GM21515 (cell line): Measurements from ENCODE around the gene KY.

Experiments
- ATAC-seq: cut with Tn5 transposase; IDR thresholded peaks from one replicate; pipeline ENCODE4 v1.9.1; 2021; ENCODE audit not compliant: unreplicated experiment

Gene KY, protein sequence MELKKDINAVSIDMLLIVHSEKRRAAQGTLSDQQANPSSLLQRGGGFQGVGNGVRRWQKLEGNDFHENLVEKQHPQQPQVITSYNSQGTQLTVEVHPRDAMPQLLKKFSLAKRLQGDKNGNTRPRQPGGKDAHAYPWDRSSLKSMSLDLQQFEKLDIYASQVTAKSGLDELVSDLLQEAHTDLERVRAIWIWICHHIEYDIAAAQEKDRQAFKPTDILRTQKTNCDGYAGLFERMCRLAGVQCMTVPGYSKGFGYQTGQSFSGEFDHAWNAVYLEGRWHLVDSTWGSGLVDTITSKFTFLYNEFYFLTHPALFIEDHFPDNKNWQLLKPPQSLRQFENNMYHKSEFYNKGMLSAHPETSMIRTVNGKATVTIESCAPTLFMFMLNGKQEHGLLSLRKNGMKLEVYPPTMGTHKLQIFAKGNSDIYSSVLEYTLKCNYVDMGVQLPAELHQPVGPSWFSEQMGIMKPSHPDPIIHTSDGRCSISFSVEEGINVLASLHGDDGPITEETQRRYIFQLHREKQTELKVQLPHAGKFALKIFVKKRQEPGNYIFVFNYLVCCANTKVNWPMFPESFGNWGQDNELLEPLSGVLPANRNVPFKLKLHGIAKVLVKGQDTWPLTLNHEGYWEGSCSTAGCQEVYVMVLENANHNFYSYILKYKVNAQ

GRCh38 chr3:134650431-134651346, at the start of gene KY:
Gene KY (minus strand): TSS chr3:134651022. CDS start chr3:134650960, 62 bp downstream.
- ATAC-seq = no peak

- no peak for ATAC-seq
Observed at GRCh38 chr3:134699721-134700120, 48.9 kb upstream of the KY start.

- no peak for ATAC-seq
Observed at GRCh38 chr3:134699141-134699711, 48.4 kb upstream of the KY start.

DNA sequence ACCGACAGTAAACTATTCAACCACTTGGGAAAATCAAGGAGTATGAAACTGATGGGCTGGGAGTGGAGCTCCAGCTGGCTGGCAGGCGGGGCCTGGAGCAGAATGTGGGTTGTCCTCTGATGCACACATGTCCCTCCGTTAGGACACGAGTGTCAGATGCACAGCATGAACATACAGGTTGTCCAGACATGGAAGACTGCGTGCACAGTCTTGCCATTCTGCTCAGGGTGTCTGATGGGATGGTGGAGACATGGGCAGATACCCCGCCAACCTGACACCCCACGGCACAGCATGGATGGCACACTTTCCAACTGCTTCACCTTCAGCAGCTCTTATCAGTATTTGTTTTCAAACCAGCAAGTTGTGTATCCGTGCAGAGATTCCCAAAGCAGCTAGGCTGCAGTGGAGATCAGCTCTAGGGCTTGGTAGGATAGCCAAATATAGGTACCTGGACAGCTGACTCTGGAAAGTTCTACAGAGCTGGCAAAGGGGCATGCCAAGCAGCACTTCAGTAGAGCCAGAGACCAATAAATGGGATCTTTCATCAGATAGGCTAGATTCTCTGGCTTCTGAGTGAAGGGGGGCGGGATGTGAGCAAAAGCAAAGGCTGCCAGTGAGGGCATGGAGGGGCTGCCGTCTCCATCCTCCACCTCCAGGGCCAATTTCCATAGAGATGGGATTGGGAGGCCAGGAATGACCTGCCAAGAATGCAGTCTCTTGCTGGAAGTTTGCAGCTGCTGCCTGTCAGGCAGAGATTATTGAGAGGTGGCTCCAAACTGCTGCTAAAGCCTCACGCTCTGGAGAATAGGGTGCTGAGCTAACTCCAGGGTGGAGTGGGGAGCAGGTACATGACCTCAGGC, 47.2 kb upstream of the KY start:
- no peak for ATAC-seq

GRCh38 chr3:134696155-134696554, 45.3 kb upstream of the KY start:
- ATAC-seq = no peak

DNA sequence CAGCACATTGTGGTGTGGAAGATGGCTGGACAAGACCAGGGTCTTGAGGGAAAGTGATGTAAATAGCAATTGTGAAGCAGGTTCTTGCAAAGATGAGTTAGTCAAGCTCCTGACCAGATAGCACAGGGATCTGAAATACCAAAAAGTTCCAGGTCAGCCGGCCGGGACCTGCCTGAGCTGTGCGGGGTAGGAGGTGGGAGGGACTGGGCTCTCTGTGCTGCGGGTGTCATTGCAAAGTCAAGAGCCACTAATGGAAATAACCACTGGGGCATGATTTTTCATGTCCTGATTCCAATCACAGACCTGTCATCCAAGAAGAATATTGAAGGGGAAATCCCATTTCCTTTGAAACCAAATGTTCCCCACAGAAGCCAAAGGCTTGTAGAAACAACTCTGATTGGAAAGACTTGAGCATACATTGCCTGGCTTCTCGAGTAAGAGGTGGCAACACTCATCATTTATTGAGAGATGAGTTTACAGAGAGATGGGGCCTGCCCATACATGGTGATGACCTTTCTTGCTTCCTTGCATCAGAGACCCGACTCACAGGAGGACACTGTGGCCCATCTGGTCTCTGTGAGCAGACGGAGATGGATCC, 44.2 kb upstream of the KY start:
- no peak for ATAC-seq

GRCh38 chr3:134694466-134694865, 43.6 kb upstream of the KY start:
- no peak for ATAC-seq

DNA sequence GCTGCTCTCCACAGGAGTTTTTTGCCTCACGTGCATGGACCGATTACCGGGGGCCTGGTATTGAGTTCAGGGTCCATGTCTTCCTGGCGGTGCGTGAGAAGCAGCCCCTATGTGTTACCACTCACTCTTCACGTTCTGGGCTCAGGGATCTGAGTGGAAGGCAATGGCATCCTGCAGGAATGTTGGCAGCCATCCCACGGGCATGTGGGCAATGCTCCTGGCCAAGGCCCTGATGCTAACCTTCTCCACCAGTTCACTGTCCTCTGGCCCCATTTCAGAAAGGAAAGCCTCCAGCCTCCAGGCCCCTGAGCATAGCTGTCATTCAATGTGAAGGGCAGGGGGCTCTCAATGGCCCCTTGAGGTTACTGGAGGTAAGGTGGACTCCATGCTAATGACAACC, 43.0 kb upstream of the KY start:
- no peak for ATAC-seq

- ATAC-seq = no peak
Observed at GRCh38 chr3:134693226-134693625, 42.4 kb upstream of the KY start.

DNA sequence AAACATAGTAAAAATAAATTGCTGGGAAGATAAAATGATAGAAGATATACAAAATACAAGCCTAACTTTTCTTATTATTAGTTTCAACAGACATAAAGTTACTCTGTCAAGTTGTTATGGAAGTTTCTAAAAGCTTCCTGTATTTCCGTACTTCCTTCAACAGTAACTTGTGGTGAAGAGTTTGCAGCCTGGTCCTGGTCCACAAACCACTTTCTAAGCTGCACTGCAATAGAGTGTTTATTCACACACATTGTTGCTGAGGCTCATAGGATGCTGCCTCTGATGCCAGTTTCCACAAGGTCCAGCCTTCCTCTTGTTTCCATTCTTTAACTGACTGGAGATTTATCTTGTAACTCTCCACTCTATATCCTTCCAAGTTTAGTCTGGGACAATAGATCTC, 39.4 kb upstream of the KY start:
- no peak for ATAC-seq

GRCh38 chr3:134687642-134688041, 36.8 kb upstream of the KY start:
- ATAC-seq = no peak

- ATAC-seq = no peak
Observed at GRCh38 chr3:134685929-134686802, 35.3 kb upstream of the KY start.

DNA sequence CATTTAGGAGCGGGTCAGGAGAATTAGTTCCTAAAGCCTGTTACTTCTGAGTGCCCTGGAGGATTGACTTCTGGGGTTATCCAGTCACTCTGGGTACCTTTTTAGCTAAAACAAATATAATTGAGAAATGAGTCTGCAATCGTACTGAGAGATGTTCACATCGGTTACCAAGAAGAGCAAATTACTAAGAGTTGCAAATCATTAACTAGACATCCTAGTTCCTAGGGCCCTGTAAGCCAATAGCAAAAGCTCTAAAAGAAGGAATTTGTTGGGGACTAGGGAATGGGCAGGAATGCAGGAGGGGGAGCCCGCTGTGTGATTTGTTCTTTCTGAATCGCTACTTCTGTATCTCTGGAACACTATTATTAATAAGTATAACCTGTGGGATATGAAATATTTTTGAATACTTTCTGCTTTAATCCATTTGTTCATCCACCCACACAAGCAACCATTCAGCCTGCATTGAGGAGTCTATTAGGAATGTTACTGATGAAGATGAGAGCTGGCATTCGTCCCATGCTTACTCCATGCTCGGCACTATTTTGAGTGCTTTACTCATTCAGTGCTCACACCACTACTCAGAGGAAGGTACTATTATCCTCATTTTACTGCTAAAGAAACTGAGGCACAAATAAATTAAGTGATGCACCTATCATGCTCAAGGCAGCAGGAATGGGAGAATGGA, 31.5 kb upstream of the KY start:
- no peak for ATAC-seq

DNA sequence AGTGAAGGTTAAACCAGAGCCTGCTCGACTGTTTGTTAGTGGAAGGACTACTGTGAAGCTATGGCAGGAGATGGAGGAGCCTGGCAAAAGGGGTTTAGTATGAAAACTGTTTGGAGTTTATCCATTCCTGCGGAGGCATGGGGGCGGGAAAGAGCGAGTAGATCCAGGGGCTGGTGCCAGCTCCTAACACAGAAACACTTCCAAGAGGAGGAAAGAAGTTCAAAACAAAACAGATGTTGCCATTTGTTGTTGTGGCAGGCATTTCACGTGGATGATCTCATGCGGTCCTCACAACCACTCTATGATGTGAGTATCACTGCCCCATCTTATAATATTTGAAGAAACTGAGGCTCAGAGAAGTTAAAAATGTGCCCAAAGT, 30.7 kb upstream of the KY start:
- ATAC-seq = no peak

GRCh38 chr3:134680796-134681521, 30.1 kb upstream of the KY start:
- ATAC-seq = no peak

DNA sequence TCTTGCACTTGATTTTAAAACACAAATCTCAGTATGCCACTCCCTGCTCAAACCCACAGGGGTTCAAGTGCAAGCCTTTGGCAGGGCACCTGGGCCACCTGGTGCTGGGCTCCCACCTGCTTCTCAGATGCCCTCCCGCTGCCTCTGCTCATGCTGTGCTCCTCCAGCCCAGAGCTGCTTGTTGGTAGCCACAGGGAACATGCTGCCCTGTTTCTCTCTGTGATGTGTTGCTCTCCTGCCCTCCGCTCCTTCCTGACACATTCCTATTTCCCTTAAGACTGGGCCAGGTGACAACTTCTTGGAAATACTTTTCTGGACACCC, 27.1 kb upstream of the KY start:
- no peak for ATAC-seq

GRCh38 chr3:134677196-134677986, 26.6 kb upstream of the KY start:
- no peak for ATAC-seq
